ENCODE results near the gene TNFRSF25.

DNA sequence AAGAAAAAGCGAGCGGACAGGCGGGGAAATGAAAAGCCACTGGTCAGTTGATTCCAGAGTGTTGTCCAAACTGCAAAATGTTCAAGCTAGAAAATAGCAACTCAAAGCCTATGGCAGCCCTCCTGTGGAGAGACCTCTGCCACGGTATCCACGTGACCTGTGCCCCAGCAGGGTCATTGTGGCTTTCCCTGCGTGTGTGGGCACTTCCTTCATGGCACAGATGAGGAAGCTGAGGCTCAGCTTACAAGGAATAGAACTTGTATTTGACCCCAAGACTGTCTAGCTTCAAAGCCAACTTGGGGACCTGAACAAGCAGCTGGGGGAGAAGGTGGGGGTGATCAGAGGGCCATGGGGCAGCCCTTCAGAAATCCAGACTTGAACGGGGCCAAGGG lies 41.1 kb upstream of the TNFRSF25 start:
- TF ChIP-seq, protein P1, sequence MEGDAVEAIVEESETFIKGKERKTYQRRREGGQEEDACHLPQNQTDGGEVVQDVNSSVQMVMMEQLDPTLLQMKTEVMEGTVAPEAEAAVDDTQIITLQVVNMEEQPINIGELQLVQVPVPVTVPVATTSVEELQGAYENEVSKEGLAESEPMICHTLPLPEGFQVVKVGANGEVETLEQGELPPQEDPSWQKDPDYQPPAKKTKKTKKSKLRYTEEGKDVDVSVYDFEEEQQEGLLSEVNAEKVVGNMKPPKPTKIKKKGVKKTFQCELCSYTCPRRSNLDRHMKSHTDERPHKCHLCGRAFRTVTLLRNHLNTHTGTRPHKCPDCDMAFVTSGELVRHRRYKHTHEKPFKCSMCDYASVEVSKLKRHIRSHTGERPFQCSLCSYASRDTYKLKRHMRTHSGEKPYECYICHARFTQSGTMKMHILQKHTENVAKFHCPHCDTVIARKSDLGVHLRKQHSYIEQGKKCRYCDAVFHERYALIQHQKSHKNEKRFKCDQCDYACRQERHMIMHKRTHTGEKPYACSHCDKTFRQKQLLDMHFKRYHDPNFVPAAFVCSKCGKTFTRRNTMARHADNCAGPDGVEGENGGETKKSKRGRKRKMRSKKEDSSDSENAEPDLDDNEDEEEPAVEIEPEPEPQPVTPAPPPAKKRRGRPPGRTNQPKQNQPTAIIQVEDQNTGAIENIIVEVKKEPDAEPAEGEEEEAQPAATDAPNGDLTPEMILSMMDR (IDR thresholded peaks at IDR 0.05 in 4 of 5, conservative IDR thresholded peaks at IDR 0.05 in 1 of 5): no peak
- TF ChIP-seq POLR2A (IDR thresholded peaks at IDR 0.05): no peak

Data from gastrocnemius medialis (tissue), 4 donors.